Measurements from ENCODE around the gene SGCD.
"Not testable (repeated sequence)": the region's sequence is repeated elsewhere in the genome, so short reads cannot be mapped to it uniquely, and the experiment has no call there.

Gene SGCD

DNA sequence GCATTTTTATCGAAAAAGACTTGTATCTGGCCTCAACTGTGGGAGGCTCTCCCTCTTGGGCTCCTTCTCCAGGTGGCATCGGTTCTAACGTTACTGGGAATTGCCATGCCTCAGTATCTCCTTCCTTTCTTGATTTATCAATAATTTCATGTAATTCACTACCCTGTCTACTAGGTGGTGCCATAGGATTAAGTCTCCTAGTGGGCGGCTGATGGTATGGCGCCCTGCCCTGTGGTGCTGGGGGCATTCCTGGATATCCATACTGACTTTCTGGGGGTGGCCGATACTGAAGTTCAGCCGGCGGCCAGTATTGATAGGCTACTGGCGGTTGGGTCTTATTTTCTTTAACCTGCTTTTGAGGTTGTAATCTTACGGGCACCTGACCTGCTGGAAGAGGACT lies 337.9 kb downstream of the SGCD start:
- DNase-seq = not testable (repeated sequence)

DNA sequence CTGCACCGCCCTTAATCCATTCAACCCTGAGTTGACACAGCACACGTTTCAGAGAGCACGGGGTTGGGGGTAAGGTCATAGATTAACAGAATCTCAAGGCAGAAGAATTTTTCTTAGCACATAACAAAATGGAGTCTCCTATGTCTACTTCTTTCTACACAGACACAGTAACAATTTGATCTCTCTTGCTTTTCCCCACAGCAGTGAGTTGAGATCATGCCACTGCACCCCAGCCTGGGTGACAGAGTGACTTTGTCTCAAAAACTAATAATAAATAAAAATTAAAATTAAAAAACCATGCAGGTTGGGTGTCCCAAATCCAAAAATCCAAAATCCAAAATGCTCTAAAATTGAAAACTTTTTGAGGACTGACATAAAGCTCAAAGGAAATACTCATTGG lies 339.7 kb downstream of the SGCD start:
- DNase-seq = not testable (repeated sequence)

DNA sequence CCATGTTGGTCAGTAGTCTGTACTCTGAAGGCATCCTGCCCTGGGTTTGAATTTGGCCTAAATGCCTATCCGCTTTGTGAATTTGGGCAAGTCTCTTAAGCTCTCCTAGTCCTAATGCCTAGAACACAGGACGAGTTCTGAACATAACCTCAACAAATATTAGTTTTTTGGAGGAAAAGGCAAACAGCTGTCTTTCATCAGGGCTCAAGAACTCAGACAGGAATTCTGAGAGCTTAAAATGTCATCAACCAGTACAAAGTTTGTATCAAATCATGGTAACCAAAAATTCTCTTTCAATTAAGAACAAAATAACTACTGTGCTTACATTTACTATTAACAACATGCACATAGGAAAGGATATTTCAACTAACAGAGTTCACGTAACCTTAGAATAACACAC lies 340.7 kb downstream of the SGCD start:
- no peak for DNase-seq

DNA sequence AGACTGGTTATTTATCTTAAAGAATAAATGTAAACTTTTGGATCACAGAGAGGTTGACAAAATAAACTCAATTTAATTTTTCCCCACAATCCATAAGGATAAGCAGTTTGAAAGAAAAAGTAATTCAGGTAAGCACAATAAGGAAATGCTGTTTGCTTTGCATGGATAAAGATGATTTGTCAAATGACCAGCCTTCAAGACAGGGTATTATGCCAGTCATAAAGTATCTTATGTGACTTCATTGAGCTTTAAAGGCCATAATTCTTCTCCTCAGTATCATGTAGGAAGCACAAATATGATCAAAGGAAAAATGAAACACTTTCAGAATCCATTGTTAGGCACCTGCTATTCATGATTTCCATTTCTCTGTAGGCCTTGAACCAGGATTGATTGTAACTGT lies 342.5 kb downstream of the SGCD start:
- DNase-seq = no peak

DNA sequence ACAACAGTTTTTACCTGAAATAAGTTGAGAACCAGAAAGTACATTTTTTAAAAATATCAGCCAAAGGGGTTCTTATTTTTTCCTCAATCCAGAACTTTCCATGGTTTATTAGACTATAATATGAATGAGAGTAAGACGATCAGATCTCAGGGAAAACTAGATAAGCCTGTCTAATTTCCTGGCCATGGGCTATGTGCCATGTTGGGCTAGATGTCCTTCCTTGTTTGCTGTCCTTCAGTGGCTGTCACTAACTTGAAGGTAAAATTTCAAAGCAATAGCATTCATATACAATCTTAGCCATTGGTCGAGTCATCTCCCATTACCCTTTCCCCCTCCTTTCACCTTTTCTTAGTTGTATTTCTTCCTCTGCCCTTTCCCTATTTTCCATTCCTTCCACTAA lies 343.7 kb downstream of the SGCD start:
- DNase-seq = no peak

DNA sequence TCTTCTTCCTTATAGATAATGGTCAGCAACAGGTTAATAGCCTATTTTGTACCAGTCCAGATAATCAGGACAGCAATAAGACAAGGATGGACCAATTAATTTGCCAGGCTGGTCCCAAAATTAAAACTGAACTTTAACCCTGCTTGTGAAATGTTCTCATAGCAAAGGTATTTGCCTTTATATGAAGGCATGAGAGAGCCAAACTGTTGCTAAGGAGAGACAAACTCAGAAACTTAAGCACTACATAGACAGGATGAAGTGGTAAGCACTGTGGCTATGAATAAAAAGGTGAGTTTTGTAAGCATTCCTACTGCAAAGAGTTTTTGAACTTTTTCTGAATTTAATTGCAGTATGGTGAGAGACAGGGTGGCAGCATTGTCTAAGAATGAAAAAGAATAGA lies 348.4 kb downstream of the SGCD start:
- DNase-seq = no peak

DNA sequence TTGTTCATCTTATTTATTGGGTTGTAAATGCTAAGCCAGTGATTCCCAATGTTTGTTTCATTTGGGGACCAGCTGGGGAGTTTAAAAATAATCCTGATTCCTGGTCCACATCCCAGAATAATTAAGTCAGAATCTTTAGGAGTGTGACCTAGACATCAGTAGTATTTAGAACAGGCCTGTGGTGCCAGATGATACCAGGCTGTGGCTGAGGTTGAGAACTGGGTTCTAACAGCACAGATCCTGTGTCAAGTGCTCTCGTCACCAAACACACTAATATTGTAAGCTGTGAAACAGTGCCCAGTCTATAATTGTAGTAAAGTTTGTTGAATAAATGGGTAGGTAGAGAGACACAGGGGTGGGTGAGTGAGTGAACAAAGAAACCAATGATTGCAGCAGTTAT lies 351.0 kb downstream of the SGCD start:
- no peak for DNase-seq

DNA sequence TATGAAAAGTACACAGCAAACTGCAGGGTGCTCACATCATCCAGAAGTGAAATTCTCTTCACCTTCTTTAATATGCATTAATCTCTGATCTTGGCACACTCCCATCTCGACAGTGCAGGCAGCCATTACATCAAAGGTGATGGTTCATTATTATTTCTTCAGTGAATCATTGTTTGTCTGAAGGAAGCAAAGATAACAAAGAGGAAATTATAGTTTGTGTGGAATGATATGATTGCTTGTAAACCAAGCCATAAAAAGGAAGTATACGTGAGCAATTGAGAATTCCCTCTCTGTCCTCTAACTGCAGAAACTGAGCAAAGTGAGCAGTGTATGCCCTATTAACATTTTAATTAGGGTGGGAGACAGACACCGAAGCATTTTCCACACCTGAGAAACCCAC lies 351.5 kb downstream of the SGCD start:
- DNase-seq = no peak

DNA sequence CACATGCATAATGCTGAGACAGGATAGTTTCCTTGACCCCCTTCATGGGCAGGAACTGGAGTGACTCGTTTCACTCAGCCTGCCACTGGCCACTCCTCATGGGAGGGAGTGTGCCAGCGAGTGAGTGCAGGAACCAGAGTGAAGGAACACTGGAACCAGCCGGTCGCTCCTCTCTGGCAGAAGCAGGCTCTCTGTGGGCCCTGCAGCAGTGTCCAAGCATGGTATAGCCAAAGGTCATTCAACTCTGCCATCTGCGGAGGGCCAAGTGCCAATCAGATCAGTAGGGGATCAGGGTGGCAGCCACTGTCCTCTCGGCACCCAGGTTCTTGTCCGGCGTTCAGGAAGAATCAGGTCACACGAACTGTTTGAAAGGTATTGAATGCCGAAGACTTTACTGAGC lies 353.9 kb downstream of the SGCD start:
- DNase-seq = no peak

DNA sequence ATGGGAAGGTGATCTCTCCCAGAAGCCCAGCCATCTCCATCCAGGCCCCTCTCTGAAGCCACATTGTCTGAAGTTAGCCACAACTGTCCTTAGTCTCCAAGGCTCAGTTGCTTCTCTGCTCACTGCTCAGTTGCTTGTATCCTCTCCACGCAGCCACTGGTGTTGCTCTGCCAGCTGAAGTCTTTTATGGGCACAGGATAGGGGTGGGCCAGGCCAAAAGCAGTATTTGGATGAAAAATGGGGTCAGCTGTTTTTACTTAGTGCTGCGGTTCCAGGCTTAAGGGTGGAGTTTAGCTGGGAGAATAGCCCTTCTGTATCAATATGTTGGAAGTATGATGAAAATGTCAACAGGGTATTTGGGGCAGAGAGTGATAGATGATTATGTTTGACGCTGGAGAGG lies 354.3 kb downstream of the SGCD start:
- no peak for DNase-seq

DNA sequence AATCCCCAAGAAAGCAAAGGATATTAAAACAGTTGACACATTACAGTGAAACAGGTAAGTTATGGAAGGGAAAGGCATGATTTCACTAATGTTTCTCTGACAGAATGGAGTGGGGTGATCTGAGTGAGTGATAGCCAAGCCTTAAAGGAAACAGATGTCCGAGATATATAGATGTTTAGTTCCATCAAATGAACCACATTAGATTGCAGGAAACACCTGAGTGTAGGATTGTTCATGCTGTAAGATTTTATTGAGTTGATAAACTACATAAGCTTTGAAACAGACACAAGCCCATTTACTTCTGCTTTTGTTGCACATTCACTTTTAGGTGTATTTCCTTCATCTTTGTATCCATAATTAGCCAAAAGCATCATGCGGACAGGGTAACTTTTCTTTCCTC lies 356.0 kb downstream of the SGCD start:
- DNase-seq = no peak

DNA sequence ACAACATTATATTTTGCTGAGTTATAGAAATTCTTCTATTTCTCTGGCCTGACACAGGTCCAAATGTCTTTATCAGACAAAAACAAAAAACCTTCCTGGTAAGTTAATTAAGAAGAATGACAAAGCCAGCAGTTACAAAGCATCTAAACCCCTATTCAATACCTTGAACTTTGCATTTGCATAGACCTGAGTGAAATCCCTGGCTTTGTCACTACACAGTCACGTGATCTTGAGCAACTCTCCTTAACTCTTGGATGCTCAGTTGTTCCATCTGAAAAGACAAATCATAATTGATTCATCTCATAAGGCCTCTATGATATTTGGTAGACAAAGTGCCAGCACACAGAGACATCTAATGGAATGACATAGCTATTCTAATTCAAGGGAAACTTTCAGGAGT lies 356.5 kb downstream of the SGCD start:
- no peak for DNase-seq

DNA sequence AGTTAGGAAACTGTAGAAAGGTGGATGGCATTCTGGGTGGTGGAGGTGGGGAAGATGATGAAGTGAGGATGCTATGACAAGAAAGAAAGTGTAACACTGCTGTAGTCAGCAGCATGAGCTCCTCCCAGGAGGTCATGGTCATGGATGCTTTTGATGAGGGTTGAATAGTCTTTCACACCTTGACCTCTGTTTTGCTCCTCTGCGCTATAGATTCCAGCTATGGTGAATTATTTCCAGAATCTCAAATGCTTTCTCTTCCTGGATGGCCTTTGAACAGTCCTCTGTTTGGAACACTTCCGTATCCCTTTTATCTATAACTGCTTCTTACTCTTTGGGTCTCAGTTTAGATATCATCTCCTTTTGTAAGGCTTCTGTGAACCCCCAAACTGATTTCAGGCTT lies 357.3 kb downstream of the SGCD start:
- DNase-seq = no peak

DNA sequence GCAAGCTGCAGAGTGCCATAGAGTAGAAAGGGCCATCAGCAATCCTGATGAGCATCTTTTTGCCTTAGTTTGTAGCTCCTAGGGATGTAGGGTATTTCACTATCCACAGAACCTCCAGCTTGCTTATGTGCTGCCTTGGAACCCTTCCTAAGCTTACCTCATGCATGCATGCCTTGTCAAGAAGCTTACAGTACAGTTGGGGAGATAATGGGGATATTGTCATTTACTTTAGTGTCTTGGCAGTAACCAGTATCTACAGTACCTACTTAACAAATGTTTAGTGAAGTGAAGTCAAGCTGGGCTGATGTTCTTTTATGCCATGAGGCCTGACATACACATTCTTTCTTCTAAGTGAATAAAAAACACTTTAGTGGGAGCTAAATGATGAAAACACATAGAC lies 358.5 kb downstream of the SGCD start:
- no peak for DNase-seq

DNA sequence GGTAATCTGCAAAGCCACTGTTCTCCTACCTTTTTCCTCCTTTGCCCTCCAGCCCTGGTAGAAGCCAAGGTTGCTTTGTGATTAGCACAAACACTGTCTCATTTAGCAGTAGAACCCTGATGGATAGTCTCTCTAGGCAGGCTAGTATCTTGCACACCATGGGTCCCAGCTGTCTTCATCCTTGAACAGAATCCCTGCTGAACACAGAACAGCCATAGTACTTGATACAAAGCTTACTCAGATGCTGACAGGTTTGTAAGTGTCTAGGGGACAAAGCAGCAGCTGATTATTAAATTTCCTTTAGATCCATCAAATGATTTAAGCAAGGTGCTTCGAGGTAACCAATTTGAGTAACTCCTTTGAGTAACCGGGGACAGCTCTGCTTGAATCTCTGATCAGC lies 359.4 kb downstream of the SGCD start:
- no peak for DNase-seq

DNA sequence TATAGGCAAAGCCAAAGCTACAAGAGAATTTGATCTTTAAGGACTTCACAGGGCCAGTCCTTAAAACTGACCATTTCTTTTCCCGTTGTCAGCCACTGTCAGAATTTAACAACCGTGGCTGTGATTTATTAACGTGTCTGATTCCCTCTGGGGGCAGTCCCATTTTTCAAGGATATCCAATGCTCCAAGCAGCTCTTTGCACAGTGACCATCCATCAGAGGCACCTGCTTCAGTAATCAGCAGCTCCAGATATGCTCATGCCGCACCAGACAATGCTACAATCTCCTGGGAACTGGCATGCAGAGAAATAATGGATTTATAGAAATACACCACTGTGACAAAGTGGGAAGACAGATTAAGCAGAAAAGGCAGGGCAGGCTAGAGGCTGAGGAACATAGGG lies 359.8 kb downstream of the SGCD start:
- DNase-seq = no peak

DNA sequence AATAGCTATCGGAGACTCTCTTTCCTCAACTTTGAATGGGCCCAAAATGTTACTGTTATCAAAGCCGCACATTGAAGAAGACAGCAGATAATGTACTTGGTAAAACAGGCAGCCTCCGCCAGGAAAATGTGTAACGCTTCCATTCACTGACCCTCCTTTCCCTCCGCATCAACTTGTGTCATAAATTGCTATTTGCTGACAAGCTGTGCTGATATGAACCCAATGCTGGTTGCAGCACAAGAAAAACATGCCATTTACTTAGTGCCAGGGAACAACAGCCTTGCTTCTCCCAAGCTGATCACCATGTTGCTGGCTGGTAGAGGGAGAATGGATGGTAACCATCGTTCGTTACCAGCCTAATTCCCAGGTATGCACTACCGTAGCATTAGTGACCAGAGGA lies 360.6 kb downstream of the SGCD start:
- no peak for DNase-seq

DNA sequence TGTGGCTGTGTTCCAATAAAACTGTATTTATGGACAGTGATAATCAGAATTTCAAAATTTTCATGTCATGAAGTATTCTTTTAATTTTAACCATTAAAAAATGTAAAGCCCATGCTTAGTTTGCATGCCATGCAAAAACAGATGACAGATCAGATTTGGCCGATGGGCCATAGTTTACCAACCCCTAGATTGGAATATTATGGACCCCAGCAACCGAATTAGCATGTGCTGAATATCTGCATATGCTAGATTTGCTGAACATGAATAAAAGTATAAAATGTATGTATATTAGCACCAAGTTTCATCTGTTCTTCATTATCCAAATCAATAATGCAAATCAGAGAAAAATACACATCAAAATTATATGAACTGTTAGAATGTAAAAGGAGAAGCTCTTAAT lies 364.6 kb downstream of the SGCD start:
- DNase-seq = no peak

DNA sequence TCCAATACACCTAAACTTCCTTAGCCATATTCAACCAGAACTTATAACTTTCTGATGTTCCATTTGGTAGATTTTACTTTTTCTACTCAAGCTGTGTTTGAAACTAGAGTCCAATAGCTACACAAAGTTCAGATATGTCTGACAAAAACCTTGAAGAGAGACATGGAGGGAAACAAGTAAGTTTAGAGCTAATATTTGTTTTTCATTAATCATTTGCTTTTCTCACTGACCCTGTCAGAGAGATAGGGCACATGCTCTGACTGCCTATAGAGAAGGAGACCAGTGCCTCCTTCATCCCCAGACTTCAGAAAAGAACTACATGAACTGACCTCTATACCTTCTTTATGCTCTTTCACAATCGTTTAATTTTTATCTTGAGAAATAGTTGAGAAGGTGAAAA lies 366.1 kb downstream of the SGCD start:
- DNase-seq = no peak

DNA sequence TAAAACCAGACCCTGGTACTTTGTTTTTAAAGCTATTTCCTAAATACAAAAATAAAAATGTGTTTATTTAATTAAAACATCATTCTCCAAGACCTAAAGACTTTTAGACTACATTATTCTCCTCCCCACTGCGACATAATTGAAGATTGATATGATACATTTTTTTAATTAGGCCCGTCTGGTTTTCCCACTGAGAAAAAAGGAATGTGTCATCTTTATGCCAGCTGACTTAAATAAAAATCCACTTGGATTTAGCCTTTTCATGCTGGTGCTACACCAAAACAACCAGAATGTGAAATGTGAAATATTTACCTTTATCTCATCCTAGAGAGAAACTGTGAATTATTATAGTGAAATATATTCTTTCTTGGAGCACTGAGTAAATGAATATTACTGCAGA lies 367.6 kb downstream of the SGCD start:
- DNase-seq = no peak

DNA sequence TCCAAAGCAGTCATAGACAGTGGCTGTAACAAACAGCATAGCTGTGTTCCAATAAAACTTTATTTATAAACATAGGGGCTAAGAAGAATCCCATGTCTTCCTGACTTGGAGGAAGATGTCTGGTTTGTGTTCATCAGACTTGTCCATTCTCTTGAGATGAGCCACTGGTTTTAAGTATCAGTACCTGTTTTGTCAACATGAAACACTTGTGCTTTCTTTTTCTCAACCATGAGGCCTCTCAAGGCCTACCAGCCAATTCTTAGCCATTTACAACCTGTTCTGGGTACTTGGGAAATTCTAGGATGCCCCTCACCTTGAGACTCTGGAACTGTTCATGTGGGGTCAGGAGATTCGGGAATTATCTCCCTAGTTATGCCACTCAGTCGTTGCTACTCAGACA lies 368.8 kb downstream of the SGCD start:
- DNase-seq = no peak

DNA sequence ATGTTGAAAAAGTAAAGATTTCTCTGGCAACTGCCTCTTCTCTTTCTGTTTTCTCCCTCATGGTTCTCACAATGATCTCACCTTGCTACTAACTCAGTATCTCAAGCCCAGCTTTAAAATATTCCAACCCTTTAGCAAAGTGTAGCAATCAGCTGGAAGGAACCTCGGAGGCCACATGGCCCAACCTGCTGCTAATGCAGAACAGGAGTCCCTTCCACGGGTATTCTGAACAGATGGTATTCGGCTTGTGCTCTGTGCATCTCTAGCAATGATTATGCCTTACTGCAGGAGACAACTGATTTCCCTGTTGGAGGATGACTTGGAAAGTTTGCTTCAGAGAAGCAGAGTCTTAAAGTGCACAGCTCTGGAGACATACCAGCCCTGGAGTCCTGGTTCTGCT lies 371.4 kb downstream of the SGCD start:
- no peak for DNase-seq

DNA sequence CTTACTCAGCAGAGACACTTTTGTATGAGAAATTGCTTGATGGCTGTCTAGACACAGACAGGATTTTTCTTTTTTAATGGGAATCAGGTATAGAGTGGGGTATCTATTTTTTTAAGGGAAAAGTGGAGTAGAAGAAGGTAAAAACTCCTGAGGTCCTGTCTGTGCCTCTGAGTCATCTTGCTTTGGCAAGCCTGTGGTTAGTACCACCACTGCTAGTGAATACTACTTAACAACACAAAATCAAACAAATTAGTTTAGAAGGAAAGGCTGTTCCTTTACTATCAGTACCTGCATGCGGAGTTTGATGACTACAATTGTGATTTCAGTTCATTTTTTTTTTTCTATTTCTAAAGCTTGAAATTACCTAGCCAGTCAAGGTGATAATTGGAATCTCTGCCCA lies 372.2 kb downstream of the SGCD start:
- DNase-seq = no peak

DNA sequence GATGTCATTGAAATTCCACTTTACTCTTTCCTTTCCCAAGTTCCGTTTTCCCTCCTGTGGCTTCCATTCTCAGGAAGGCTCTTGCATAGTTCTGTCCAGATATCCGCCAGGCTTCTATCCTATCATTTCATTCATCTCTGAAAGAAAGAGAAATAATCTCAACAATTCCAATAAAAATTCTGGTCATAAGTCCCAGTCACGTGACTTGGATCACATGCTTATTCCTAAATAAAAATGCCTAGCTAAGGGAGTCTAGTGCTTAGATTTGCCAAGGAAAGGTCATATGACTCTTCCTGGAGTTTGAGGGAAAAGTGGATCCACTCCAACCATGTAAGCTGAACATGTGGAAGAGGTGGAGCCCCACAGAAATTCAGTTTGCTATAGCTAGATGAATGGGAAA lies 377.2 kb downstream of the SGCD start:
- DNase-seq = no peak

DNA sequence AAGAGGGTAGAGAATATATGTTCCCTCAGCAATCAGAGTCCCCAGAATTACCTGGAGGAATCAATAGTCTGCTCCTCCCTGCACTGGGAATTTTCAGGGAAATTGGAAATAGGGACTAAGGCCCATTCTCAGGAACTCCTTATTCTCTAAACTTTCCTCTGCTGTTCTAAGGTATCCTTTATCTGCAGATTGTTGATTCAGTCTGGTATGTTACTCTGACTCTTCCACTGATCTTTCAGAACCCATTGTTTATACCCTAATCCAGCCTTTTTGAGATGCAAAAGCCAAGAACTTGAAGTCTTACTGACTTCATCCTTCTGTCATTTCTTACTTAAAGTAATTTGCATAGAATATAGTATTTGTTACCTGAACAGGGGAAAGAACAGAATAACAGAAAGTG lies 379.7 kb downstream of the SGCD start:
- no peak for DNase-seq

DNA sequence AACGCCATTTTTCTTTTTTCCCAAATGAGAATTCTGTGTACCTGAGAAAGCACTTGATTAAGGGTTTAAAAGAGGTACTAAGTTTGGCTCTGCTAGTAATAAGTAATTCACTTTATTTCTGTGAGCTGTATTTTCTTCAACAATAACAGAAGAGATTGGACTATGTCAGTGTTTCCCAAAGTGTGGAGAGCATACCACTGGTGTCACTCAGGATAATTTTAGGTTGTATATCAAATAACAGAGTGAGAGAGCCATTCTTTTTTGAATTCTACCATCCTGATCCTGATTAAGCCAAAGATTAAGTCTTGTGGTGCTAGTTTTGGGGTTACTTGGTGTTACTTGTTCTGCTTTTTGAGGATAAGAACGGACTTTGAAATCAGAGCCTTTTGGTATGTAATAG lies 380.8 kb downstream of the SGCD start:
- no peak for DNase-seq

DNA sequence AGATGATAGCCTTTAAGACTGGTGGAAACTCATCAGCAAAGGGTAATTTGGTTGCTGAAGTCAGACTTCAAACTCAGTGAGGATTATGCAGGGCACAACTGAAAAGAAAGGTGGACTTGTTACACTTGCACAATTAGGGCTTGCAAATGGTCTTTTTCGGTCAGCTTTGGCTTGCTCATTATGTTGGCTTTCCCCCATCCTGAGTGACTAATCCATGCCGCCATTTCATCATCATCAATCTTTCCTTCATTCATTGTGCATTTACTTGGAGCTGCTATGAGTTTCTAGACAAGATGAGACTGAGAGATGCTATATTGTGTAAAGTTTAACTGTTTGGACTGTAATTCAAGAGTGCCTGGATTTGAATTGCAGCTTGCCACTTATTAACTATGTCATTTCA lies 388.3 kb downstream of the SGCD start:
- DNase-seq = no peak
